Stimulated activated CD8-positive, alpha-beta memory T cell treated with anti-CD3 and anti-CD28 coated beads, Interleukin-7, amount 100 ng/mL, for 48 hours (primary cell): ENCODE results near the gene BABAM1.
A peak's percentile ranks its signal among the peaks of the same experiment; 100 is the strongest.

Experiments used
- DNase-seq, 2 donors: peaks; one replicate each; pipeline ENCODE4 v3.0.0-alpha.2; 2020; ENCODE audit warnings: low read depth in 1 of 2; ENCODE audit errors: extremely low read depth in 1 of 2

The BABAM1 gene

DNA sequence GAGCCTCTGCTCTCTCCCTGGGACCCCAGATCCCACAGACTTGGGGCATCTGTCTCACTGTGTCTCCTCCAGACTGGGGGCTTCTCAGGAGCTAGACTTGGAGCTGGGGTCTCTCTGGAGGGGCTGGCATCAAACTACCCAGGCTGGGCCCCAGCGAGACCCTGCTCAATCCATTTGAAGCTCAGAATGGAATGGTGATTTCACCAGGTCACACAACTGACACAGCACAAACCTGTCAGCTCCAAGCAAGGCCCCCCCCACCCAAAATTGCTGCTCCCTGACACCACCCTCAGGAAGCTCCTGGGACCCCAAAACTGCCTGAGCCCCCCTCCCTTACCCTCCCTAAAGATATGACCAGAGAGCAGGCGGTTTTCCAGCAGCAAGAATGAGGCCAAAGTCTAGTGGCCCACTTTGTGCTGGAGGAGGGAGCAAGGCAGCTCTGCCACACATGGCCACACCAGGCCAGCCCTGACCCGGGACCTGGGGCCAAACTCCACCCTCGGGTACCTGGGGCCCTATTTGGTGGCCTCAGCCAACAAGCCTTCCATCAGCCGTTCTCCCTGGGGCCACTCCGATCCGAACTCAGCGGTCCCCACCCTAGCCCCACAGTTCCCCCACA lies 23.9 kb upstream of the BABAM1 start:
- no peak for DNase-seq

- no peak for DNase-seq
These were observed 23.2 kb upstream of the BABAM1 start for GRCh38 chr19:17243830-17244617.

DNA sequence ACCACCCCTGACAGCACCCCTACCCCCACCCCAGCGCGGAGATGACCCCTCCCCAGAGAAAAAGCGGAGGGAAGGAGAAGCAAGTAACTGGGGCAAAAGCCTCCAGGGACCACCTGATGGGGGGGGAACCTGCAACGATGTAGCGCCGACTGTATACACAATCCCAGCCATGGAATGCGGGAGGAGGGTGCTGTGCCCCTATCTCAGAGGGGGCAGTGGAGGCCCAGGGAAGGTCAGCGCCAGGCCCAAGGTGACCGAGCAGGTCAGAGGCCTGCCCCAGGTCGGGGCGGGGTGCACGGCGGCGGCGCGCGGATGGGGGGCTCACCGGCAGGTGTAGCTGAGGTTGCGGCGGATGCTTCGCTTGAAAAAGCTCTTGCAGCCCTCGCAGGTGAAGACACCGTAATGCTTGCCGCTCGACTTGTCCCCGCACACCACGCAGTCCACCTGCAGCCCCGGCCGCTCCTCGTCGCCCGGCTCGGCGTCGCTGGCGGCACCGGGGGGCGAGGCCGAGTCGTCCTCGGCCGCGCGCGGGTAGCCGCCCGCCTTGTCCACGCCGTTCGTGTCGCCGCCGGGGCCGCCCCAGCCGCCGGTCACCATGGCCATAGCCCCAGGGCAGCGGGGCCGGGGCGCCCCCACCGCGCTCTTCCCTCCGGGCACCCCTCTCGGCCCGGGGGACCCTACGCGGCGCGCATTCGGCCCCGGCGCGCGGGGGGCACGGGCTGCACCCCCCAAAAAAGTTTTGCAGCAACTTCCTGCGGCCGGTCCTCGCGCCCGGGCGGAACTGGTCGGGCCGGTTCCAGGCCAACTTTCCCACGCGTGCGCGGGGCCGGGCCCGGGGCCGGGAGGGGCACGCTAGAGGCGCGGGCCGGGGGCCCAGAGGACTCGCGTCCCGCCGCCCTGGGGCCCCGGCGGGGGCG lies 22.4 kb upstream of the BABAM1 start:
- DNase-seq: no peak

DNA sequence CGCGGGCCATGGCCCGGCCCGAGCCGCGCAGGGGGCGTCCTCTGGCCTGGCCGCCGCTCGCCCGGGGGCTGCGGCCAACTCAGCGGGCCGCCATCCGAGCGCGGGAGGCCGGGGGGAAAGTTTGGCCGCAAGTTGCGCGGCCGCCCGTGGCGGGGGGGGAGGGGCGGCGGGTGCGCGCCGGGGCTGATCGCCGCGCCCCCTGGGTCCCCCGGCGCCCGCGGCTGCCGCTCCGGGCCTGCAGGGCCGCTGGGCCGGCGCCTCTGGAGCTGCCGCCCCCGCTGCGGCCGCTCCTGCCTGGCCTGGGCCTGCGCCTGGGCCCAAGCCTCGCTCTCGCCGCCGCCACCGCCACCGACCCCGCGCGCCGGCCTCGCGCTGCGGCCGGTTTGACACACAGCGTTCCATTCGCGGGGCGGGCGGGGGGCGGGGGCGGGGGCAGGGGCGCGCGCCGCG lies 21.7 kb upstream of the BABAM1 start, which contains the start of gene NR2F6:
NR2F6 (minus strand) TSS at position 385 of the 450 bp plus-strand sequence. CDS start 699 bp downstream, outside the sequence.
- DNase-seq: no peak

DNA sequence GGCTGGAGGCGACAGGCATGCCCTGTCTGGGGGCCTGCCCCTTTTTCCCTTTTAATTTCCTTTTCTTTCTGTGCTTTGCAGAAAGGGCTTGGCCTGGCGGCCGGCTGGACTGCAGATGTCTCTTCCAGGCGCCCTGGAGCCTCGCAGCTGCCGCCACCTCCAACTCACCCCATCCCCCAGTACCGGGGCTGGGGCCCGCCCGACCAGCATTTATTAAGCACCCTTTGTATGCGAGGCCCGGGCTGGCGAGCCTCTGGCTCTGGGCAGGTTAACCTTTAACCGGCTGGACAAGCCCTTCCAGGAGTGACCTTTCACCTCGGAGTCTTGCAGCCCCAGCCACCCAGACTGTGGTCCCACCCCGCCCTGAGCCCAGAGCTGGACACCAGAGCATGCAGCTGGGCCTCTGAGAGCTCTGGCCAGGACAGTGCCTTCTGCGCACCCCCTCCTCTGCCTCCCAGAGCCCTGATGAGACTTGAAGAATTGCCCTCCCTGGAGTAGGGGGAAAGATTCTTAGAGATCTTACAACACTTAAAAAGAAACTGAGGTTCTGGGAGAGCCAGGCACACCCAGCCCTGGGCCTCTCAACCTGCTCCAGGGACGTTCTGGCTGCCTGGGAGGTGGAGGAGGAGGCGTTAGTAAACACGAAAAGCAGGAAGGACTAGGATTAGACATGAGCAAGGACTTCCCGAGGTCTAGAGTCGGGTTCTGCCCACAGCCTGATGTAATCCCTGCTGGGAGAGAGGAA lies 20.4 kb upstream of the BABAM1 start:
- DNase-seq: no peak

GRCh38 chr19:17248011-17248776 lies 19.0 kb upstream of the BABAM1 start:
- DNase-seq: no peak

DNA sequence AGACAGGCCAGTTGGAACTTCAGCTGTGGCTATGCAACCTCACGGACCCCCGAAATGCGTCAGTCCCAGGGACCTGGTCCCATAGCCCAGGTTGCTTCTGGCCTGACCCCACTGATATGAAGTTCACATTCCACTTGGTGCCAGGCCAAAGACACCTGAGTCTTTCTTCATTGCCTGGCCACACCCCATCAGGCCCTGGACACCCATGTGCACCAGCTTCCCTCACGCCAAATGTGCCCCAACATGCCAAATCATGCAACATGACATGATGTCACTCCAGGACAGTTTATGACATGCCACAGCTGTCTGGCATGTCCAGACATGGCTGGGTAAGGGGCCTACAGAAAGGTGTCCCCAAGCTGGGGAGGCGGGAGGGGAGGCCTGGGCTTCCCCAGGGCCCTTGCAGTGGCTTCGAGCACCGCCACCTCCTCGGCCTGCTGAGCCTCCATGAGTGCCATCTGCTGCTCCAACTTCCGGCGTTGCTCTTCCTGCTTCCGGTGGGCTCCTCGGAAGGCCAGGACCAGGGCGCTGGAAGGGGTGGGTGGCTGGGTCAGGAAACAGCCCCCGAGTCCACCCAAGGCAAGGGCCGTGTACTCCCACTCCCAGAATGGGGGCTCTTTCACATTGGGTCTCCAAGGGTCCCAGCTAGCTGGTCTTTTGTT lies 17.2 kb upstream of the BABAM1 start:
- DNase-seq: no peak

DNA sequence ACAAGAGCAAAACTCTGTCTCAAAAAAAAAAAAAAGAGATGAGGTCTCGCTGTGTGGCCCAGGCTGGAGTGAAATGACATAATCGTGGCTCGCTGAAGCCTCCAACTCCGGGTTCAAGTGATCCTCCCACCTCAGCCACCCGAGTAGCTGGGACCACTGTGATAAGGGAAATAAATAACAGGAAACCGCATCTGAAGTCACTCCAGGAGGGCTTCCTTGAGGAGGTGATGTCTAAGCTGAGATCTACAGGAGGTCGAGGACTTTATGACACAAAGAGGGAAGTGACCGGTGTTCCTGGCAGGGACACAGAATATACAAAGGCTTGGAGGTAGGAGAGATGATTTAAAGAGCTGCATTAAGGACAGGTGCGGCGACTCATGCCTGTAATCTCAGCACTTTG lies 12.6 kb upstream of the BABAM1 start:
- no peak for DNase-seq

DNA sequence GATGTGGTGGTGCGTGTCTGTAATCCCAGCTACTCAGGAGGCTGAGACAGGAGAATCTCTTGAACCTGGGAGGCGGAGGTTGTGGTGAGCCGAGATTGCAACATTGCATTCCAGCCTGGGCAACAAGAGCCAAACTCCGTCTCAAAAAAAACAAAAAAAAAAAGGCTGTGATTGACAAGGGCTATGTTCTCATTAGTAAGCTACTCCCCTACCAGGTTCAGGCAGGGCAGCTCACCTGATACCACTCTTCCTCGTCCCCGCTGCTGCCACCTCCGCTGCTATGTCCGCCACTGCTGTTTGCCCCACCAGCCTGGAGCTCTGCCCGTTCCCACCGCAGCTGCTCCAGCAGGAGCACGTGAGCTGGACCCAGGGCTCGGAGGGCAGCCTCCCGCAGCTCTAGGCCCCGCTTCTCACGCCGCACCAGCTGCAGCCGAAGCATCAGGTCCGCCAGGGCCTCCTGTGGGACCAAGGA lies 12.1 kb upstream of the BABAM1 start:
- no peak for DNase-seq

- DNase-seq: no peak
These were observed 11.1 kb upstream of the BABAM1 start for GRCh38 chr19:17256130-17256529.

- no peak for DNase-seq
These were observed 8.0 kb upstream of the BABAM1 start for GRCh38 chr19:17259118-17259780.

- no peak for DNase-seq
These were observed 7.3 kb upstream of the BABAM1 start for GRCh38 chr19:17259934-17260333.

DNA sequence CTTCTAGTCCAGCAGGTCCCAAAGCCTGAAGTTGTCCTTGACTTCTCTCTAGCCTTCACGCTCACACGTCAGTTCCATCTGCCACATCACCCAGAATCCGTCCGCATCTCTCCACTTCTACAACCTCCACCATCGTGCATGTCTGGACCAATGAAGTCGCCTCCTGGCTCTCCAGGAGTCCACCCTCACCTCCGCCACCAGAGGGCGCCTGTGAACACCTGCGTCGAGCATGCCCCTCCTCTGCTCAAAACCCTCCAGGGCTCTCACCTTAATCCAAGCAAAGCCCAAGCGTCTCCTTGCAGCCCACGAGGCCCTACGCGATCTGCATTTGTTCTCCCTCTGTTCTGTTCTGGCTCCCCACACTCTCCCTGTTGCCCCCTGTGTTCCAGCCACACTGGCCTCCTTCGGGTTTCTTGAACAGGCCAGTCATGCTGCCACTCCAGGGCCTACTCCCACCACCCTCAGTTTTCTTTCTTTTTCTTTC lies 6.4 kb upstream of the BABAM1 start:
- DNase-seq: peak; percentile 66 to 83

DNA sequence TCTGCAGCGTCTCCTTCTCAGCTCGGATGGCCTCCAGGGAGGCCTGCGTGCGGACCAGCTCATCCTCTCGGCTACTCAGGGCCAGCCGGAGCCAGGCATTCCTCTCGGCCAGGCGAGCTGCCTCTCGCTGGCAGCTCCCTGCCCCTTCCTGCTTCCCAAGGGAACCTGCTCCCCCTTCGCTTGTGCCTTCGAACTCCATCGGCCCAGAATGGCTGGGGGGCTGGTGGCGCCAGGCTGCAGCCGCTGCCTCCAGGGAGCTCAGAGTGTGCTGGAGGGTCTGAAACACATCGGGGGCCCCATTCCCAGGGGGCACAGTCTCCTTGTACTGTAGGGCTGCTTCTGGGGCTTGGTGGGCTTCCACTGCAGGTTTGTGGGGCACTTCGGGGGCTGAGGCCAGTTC lies 4.7 kb upstream of the BABAM1 start:
- no peak for DNase-seq

GRCh38 chr19:17263712-17264640 lies 3.3 kb upstream of the BABAM1 start:
- DNase-seq: no peak

DNA sequence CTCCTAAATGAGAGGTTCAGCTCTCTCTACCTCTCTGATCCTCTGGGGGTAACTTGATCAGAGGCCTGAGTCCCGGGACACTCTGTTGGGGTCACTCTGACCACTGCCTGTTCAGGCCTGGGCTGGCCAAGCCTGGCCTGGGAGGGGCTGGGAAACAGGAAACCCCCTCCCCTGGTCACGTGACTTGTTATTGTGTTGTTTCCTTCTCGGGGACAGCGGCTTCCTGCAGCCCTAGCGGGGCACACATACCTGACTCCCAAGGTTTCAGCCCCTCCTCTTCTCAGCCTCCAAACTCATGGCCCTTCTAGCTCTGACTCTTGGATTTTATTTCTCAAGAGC lies 2.6 kb upstream of the BABAM1 start, which contains the start of gene USHBP1:
USHBP1 (minus strand) TSS at position 105 of the 339 bp plus-strand sequence. CDS start 446 bp downstream, outside the sequence.
- no peak for DNase-seq

DNA sequence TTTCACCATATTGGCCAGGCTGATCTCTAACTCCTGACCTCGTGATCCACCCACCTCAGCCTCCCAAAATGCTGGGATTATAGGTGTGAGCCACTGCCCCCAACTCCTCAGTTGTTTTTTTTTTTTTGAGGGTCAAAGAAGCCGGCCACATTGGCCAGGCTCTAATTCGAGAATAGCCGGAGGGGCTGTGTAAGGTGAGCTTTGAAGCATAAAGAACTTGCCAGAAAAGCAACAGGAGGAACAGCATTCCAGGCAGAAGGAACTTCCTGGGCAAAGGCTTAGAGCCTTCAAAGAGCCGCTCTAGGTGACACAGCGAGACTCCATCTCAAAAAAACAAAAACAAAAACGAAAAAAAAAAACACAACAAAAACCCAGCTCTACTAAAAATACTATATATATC lies 1.2 kb upstream of the BABAM1 start:
- DNase-seq: no peak
